Activated T-cell treated with anti-CD3 and anti-CD28 coated beads, Interleukin-2, amount 50 U/mL, for 72 hours (primary cell): Measurements from ENCODE around the gene SLC25A44. TPM values are rescaled to one million over a fixed set of nuclear protein-coding genes. Genes with fewer than 3 reads are reported as not detected.

Experiments used
- ATAC-seq, 2 donors: fragments of 150-1000 bp; cut with Tn5 transposase; replicated peaks in 1 of 2; 2 replicates each; pipeline ENCODE4 v1.10.0; 2021; ENCODE audit warnings: moderate library complexity in 2 of 2, mild to moderate bottlenecking in 1 of 2
- DNase-seq, 2 donors: peaks; one replicate each; pipeline ENCODE4 v3.0.0; 2021 to 2022; ENCODE audit warnings: mixed read lengths in 1 of 2
- H3K27ac Mint-ChIP-seq: one replicate; pipeline ENCODE4 v1.8.0; 2022; ENCODE audit warnings: mild to moderate bottlenecking, moderate library complexity, mixed read lengths
- H3K27me3 Mint-ChIP-seq: one replicate; pipeline ENCODE4 v1.8.0; 2022; ENCODE audit warnings: low read depth, mixed read lengths
- H3K36me3 Mint-ChIP-seq, 2 donors: one replicate each; pipeline ENCODE4 v1.8.0; 2022; ENCODE audit warnings: mixed read lengths in 2 of 2, mild to moderate bottlenecking in 1 of 2; ENCODE audit not compliant: insufficient read depth in 2 of 2
- H3K4me1 Mint-ChIP-seq: one replicate; pipeline ENCODE4 v1.8.0; 2022; ENCODE audit warnings: low read depth, mixed read lengths
- H3K4me3 Mint-ChIP-seq, 2 donors: one replicate each; pipeline ENCODE4 v1.8.0; 2022; ENCODE audit warnings: mild to moderate bottlenecking in 2 of 2, mixed read lengths in 2 of 2, moderate library complexity in 2 of 2
- H3K9me3 Mint-ChIP-seq, 2 donors: one replicate each; pipeline ENCODE4 v1.8.0; 2022; ENCODE audit warnings: mixed read lengths in 2 of 2
- total RNA-seq, 2 donors: library from RNA; stranded (reverse); gene quantifications; one replicate each; pipeline ENCODE4 v1.2.3, GENCODE V29; 2022

Gene SLC25A44
- total RNA-seq, 2 donors from 2014 or later, result 52.3 to 71.0 TPM

DNA sequence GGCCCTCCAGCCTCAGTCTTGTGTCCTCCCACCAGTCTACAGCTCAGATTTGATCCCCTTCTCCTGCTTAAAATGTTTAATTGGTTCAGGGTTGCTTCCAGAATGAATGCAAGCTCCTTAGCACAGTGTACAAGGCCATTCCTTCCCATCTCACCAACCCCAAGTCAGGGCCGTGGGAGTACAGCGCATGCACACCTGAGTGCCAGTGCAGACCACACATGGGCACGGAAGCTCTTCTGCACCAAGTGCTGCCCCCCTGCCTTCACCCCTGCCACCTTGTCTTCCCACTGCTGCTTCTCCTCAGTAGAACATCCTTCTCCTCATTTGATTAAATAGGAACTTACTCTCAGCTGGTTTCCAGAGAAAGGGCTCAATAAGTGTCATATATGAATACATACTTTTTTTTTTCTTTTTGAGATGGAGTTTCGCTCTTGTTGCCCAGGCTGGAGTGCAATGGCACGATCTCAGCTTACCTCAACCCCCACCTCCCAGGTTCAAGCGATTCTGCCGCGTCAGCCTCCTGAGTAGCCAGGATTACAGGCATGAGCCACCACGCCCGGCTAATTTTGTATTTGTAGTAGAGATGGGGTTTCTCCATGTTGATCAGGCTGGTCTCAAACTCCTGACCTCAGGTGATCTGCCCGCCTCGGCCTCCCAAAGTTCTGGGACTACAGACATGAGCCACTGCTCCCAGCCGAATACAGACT is 28.2 kb downstream of the SLC25A44 start:
- ATAC-seq (no peak), DNase-seq (no peak)
- Mint-ChIP-seq H3K36me3 (peaks cover 29 to 57% of the 10 kb centered on the region in 2 donors), H3K4me3 (peak overlapping the region; percentile 71 to 82), H3K9me3 (peaks cover 0 to 3% of the 10 kb centered on the region in 2 donors), H3K4me1 (peaks cover 94% of the 10 kb centered on the region), H3K27me3 (no peaks in the 10 kb centered on the region), H3K27ac (peak overlapping the region; percentile 96)

DNA sequence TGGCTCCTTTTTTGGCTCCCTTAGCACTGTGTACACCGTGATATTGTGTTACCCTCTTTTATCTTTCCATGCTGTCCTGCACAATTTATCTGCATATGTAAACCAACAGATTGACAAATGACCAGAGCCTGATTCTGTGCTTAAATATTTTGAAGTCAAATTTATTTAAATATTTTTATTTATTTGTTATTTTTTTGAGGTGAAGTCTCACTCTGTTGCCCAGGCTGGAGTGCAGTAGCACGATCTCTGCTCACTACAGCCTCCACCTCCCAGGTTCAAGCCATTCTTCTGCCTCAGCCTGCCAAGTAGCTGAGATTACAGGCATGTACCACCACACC is 31.7 kb downstream of the SLC25A44 start:
- Mint-ChIP-seq H3K27ac (peak overlapping the region; percentile 5), H3K27me3 (no peaks in the 10 kb centered on the region), H3K4me3 (peak overlapping the region; percentile 3 to 70), H3K4me1 (peaks cover 67% of the 10 kb centered on the region), H3K36me3 (peaks cover 24 to 44% of the 10 kb centered on the region in 2 donors), H3K9me3 (no peaks in the 10 kb centered on the region)
- ATAC-seq (no peak), DNase-seq (no peak)

DNA sequence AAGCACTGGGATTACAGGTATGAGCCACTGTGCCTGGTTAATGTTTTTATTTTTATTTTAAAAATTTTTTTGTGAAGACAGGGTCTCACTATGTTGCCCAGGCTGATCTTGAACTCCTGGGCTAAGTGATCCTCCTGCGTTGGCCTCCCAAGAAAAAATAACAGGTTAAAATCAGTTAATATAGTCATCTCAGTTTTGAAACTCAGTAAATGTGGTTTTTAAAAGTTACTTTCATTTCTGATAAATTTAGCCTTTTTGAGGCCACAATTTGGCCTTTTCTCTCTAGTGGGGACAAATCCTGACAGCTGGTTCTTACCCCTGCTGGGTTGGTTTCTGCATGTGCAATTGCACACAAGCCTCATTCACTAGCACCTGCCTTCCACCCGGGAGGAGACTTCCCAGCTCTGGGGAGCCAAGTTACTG is 32.2 kb downstream of the SLC25A44 start:
- Mint-ChIP-seq H3K27me3 (no peaks in the 10 kb centered on the region), H3K9me3 (no peaks in the 10 kb centered on the region), H3K4me1 (peaks cover 63% of the 10 kb centered on the region), H3K36me3 (peaks cover 21 to 41% of the 10 kb centered on the region in 2 donors), H3K27ac (peak overlapping the region; percentile 87), H3K4me3 (peak overlapping the region; percentile 2 to 56)
- peak in 1 of 2 donors; percentile 35 for DNase-seq
- no peak for ATAC-seq

DNA sequence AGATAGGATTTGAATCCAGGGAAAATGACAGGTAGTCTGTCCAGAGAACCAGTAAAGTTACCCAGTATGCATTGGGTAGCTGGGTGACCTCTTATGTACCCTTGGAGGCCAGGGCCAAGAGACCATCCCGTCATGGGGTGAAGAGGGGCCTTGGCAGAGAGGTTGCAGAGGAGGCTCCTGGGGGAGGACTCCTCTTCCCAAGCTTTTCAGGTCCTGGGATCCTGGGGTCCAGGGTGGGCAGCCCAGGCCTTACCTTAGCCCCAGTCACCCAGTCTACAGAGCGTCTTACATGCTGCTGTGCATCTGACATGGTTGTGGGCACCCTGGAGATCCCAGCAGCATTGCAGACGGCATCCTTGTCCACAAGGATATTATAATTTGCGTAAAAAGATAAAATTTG is 32.9 kb downstream of the SLC25A44 start:
- H3K4me3 Mint-ChIP-seq, result no peak overlapping the region
- H3K27me3 Mint-ChIP-seq, result no peaks in the 10 kb centered on the region
- ATAC-seq (no peak), DNase-seq (no peak)
- peaks cover 56% of the 10 kb centered on the region for H3K4me1 Mint-ChIP-seq
- H3K9me3 Mint-ChIP-seq, result no peaks in the 10 kb centered on the region
- peak overlapping the region; percentile 87 for H3K27ac Mint-ChIP-seq
- H3K36me3 Mint-ChIP-seq, result peaks cover 16 to 34% of the 10 kb centered on the region in 2 donors

DNA sequence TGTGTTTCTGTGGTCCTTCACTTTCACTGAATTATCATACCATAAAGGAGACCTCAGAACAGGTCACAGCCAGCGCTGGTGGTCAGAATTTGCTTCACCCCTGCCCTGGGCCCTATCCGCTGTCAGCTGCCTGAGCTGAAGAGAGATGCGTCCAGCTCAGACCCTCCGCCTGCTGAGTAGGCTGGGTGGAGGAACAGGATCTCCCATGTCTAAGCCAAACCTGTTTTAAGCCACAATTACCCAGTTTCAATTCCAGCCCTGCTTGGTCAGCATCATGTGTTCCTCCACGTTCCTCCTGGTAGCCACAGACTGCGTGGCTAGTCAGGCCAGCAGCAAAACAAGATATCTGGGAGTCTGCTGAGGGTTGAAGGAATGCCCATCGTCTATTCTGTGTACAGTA is 34.6 kb downstream of the SLC25A44 start:
- Mint-ChIP-seq H3K27me3 (no peaks in the 10 kb centered on the region), H3K27ac (peak overlapping the region; percentile 61), H3K36me3 (peaks cover 11 to 25% of the 10 kb centered on the region in 2 donors), H3K4me3 (peak overlapping the region in 1 of 2 donors; percentile 36), H3K9me3 (no peaks in the 10 kb centered on the region), H3K4me1 (peaks cover 39% of the 10 kb centered on the region)
- ATAC-seq (peak in 1 of 2 donors; percentile 21), DNase-seq (no peak)

- DNase-seq, result no peak
- Mint-ChIP-seq H3K27me3 (no peaks in the 10 kb centered on the region), H3K4me3 (no peak overlapping the region), H3K4me1 (peaks cover 25% of the 10 kb centered on the region), H3K27ac (no peak overlapping the region), H3K36me3 (peaks cover 11 to 21% of the 10 kb centered on the region in 2 donors), H3K9me3 (no peaks in the 10 kb centered on the region)
- ATAC-seq, result no peak
Measured at GRCh38 chr1:156229809-156230472, 36.0 kb downstream of the SLC25A44 start.

GRCh38 chr1:156230473-156230837 is 36.6 kb downstream of the SLC25A44 start:
- H3K4me3 Mint-ChIP-seq, result no peak overlapping the region
- ATAC-seq, result no peak
- no peak overlapping the region for H3K27ac Mint-ChIP-seq
- no peak for DNase-seq
- H3K4me1 Mint-ChIP-seq, result peaks cover 20% of the 10 kb centered on the region
- no peaks in the 10 kb centered on the region for H3K27me3 Mint-ChIP-seq
- H3K9me3 Mint-ChIP-seq, result no peaks in the 10 kb centered on the region
- H3K36me3 Mint-ChIP-seq, result peaks cover 8 to 20% of the 10 kb centered on the region in 2 donors

DNA sequence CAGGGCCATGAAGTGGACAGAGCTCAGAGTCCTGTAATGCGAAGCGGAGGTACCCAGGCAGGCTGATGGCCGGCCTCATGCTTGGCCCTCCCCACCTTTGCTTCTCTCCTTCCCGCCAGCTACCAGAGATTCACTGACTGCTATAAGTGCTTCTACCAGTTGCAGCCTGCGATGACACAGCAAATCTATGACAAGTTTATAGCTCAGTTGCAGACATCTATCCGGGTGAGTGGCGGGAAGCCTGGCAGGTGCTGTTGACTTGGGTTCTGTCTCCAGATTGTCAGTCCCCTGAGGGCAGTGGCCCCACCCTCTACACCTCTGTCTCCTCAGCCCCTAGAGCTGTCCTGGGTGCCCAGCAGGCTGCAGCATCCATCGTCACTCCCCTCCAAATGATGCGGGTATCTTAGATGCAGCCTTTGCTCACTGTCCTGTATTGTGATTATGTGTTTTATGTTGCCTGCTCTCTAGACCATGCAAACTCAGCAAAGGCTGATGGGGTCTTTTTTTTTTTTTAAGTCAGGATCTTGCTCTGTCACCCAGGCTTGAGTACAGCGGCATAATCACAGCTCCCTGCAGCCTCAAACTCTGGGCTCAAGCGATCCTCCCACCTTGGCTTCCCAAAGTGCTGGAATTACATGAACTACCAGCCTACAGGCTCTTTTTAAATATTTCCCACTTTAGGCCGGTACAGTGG is 38.4 kb downstream of the SLC25A44 start:
- H3K27ac Mint-ChIP-seq, result no peak overlapping the region
- H3K36me3 Mint-ChIP-seq, result peaks cover 8 to 23% of the 10 kb centered on the region in 2 donors
- H3K4me3 Mint-ChIP-seq, result no peak overlapping the region
- peaks cover 5% of the 10 kb centered on the region for H3K4me1 Mint-ChIP-seq
- DNase-seq, result no peak
- H3K27me3 Mint-ChIP-seq, result no peaks in the 10 kb centered on the region
- H3K9me3 Mint-ChIP-seq, result no peaks in the 10 kb centered on the region
- ATAC-seq, result peak in 1 of 2 donors; percentile 20

DNA sequence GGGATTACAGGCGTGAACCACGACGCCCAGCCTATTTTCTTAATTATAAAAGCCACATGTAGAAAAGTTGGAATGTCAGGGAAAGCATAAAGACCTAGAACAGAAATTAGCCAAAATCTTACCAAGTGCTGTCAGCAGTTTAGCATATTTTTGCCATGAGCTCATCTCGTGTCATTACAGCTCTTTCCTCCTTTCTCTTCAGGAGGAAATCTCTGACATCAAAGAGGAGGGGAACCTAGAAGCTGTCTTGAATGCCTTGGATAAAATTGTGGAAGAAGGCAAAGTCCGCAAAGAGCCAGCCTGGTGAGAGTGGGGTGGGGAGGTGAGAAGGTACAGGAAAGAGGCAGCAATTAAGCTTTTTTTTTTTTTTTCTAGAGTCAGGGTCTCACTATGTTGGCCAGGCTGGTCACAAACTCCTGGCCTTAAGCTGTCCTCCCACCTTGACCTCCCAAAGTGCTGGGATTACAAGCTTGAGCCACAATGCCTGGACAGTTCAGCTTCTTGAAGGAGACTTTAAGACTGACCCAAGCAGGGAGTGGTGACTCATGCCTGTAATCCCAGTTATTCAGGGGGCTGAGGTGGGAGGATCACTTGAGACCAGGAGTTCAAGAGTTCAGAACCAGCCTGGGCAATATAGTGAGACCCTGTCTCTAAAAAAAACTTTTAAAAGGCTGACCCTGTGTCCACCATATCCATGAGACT is 39.7 kb downstream of the SLC25A44 start:
- DNase-seq (no peak), ATAC-seq (no peak)
- H3K4me1 Mint-ChIP-seq, result no peaks in the 10 kb centered on the region
- H3K9me3 Mint-ChIP-seq, result no peaks in the 10 kb centered on the region
- H3K27me3 Mint-ChIP-seq, result no peaks in the 10 kb centered on the region
- H3K36me3 Mint-ChIP-seq, result peaks cover 9 to 22% of the 10 kb centered on the region in 2 donors
- no peak overlapping the region for H3K27ac Mint-ChIP-seq
- no peak overlapping the region for H3K4me3 Mint-ChIP-seq

DNA sequence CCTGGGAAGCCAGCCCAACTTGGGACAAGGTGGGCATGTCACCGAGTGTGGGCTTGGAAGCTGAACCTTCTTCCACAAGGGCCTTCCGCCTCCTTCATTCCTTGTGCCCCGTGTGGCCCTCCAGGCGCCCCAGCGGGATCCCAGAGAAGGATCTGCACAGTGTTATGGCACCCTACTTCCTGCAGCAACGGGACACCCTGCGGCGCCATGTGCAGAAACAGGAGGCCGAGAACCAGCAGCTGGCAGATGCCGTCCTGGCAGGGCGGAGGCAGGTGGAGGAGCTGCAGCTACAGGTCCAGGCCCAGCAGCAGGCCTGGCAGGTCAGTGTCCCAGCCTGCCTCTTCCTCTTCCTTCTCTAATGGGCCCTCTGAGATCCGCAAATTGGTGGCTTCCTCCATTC is 42.3 kb downstream of the SLC25A44 start:
- H3K27me3 Mint-ChIP-seq, result no peaks in the 10 kb centered on the region
- H3K9me3 Mint-ChIP-seq, result no peaks in the 10 kb centered on the region
- no peak overlapping the region for H3K4me3 Mint-ChIP-seq
- H3K4me1 Mint-ChIP-seq, result no peaks in the 10 kb centered on the region
- ATAC-seq (no peak), DNase-seq (no peak)
- peaks cover 8 to 21% of the 10 kb centered on the region in 2 donors for H3K36me3 Mint-ChIP-seq
- H3K27ac Mint-ChIP-seq, result no peak overlapping the region

- peaks cover 8 to 21% of the 10 kb centered on the region in 2 donors for H3K36me3 Mint-ChIP-seq
- no peak for ATAC-seq
Measured at GRCh38 chr1:156238248-156238647, 44.3 kb downstream of the SLC25A44 start.

GRCh38 chr1:156241311-156241811 is 47.5 kb downstream of the SLC25A44 start:
- Mint-ChIP-seq H3K27ac (no peak overlapping the region), H3K36me3 (peaks cover 6 to 13% of the 10 kb centered on the region in 2 donors), H3K27me3 (peaks cover 8% of the 10 kb centered on the region), H3K4me1 (peaks cover 20% of the 10 kb centered on the region), H3K4me3 (no peak overlapping the region), H3K9me3 (no peaks in the 10 kb centered on the region)
- no peak for DNase-seq
- ATAC-seq, result no peak

More at GRCh38 chr1:156238248-156238647, 44.3 kb downstream of the SLC25A44 start:
- Mint-ChIP-seq H3K27me3 (no peaks in the 10 kb centered on the region), H3K27ac (no peak overlapping the region), H3K9me3 (no peaks in the 10 kb centered on the region), H3K4me1 (no peaks in the 10 kb centered on the region), H3K4me3 (no peak overlapping the region)
- DNase-seq, result no peak
